ENCODE measurements around the gene PPP1R7. TPM values are rescaled to one million over a fixed set of nuclear protein-coding genes. Genes with fewer than 3 reads are reported as not detected.

Gene PPP1R7
- total and polyA plus RNA-seq, 4 donors: 18.0 to 45.8 (median 29.0) TPM

GRCh38 chr2:241159116-241159515, 8.8 kb downstream of the PPP1R7 start:
- H3K36me3 ChIP-seq (ENCODE audit: control insufficient read depth in 4 of 4, insufficient read depth in 3 of 4, low read depth in 1 of 4, low read length in 3 of 4): peaks cover 16 to 56% (median 24%) of the 10 kb centered on the region in 4 donors
- H3K4me1 ChIP-seq (ENCODE audit: control insufficient read depth in 4 of 4, insufficient read depth in 4 of 4, low read length in 3 of 4): no peaks in the 10 kb centered on the region
- no peaks in the 10 kb centered on the region for H3K27me3 ChIP-seq (ENCODE audit: control insufficient read depth in 4 of 4, insufficient read depth in 4 of 4, low read length in 3 of 4)
- H3K4me3 ChIP-seq (ENCODE audit: low read depth in 1 of 3, low read length in 3 of 3): no peak overlapping the region
- H3K9me3 ChIP-seq (ENCODE audit: control insufficient read depth in 4 of 4, low read length in 3 of 4): no peaks in the 10 kb centered on the region
- DNase-seq (ENCODE audit: low spot score): no peak
- TF ChIP-seq TAF1 (conservative IDR thresholded peaks at IDR 0.05): no peak
- TF ChIP-seq HNF4A (conservative IDR thresholded peaks at IDR 0.05): no peak
- no peak for TF ChIP-seq RAD21 (IDR thresholded peaks at IDR 0.05)
- TF ChIP-seq SP1 (IDR thresholded peaks at IDR 0.05): no peak
- TF ChIP-seq REST (IDR thresholded peaks at IDR 0.05): no peak
- TF ChIP-seq, protein P1, sequence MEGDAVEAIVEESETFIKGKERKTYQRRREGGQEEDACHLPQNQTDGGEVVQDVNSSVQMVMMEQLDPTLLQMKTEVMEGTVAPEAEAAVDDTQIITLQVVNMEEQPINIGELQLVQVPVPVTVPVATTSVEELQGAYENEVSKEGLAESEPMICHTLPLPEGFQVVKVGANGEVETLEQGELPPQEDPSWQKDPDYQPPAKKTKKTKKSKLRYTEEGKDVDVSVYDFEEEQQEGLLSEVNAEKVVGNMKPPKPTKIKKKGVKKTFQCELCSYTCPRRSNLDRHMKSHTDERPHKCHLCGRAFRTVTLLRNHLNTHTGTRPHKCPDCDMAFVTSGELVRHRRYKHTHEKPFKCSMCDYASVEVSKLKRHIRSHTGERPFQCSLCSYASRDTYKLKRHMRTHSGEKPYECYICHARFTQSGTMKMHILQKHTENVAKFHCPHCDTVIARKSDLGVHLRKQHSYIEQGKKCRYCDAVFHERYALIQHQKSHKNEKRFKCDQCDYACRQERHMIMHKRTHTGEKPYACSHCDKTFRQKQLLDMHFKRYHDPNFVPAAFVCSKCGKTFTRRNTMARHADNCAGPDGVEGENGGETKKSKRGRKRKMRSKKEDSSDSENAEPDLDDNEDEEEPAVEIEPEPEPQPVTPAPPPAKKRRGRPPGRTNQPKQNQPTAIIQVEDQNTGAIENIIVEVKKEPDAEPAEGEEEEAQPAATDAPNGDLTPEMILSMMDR (IDR thresholded peaks at IDR 0.05; ENCODE audit: low read depth, low read length, missing input control): no peak
- no peak for TF ChIP-seq RXRA (IDR thresholded peaks at IDR 0.05)
- no peak for TF ChIP-seq GABPA (IDR thresholded peaks at IDR 0.05 in 1 of 2, conservative IDR thresholded peaks at IDR 0.05 in 1 of 2)
- TF ChIP-seq YY1 (IDR thresholded peaks at IDR 0.05): no peak
- TF ChIP-seq, protein P2, sequence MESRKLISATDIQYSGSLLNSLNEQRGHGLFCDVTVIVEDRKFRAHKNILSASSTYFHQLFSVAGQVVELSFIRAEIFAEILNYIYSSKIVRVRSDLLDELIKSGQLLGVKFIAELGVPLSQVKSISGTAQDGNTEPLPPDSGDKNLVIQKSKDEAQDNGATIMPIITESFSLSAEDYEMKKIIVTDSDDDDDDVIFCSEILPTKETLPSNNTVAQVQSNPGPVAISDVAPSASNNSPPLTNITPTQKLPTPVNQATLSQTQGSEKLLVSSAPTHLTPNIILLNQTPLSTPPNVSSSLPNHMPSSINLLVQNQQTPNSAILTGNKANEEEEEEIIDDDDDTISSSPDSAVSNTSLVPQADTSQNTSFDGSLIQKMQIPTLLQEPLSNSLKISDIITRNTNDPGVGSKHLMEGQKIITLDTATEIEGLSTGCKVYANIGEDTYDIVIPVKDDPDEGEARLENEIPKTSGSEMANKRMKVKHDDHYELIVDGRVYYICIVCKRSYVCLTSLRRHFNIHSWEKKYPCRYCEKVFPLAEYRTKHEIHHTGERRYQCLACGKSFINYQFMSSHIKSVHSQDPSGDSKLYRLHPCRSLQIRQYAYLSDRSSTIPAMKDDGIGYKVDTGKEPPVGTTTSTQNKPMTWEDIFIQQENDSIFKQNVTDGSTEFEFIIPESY (IDR thresholded peaks at IDR 0.05): no peak
- TF ChIP-seq MAX (IDR thresholded peaks at IDR 0.05): no peak
- no peak for TF ChIP-seq NR2F2 (IDR thresholded peaks at IDR 0.05)
- no peak for TF ChIP-seq JUND (IDR thresholded peaks at IDR 0.05)
- TF ChIP-seq EGR1 (IDR thresholded peaks at IDR 0.05; ENCODE audit: low read depth in 2 of 2): no peak
- no peak for TF ChIP-seq FOXA2 (IDR thresholded peaks at IDR 0.05)
- no peak for TF ChIP-seq FOXA1 (IDR thresholded peaks at IDR 0.05)
- no peak for TF ChIP-seq HNF4G (IDR thresholded peaks at IDR 0.05)
- no peak for TF ChIP-seq ATF3 (IDR thresholded peaks at IDR 0.05)
- no peak overlapping the region for H3K27ac ChIP-seq (ENCODE audit: low read depth in 1 of 2, low read length in 2 of 2)
- H3K9ac ChIP-seq (ENCODE audit: low read depth in 1 of 2, low read length in 2 of 2): no peak overlapping the region
- WGBS: 98% methylated on average over 5 of the region's 5 CpGs

Data from liver (tissue), 9 donors.